NCI-H1694 treated with DMSO at 0.1 percent for 48 hours (cell line): ENCODE results near the gene MALRD1.

Experiments
- DNase-seq: peaks from one replicate; lab custom pipeline; 2025; lab: John Stamatoyannopoulos, UW

MALRD1 gene

GRCh38 chr10:19231034-19231433 lies 182.4 kb downstream of the MALRD1 start:
- DNase-seq: no peak

GRCh38 chr10:19245889-19246752 lies 197.5 kb downstream of the MALRD1 start:
- DNase-seq: no peak

GRCh38 chr10:19247843-19248242 lies 199.2 kb downstream of the MALRD1 start:
- DNase-seq: no peak

GRCh38 chr10:19250546-19250945 lies 201.9 kb downstream of the MALRD1 start:
- no peak for DNase-seq

GRCh38 chr10:19252531-19252930 lies 203.9 kb downstream of the MALRD1 start:
- DNase-seq: no peak

GRCh38 chr10:19256331-19256730 lies 207.7 kb downstream of the MALRD1 start:
- DNase-seq: no peak

GRCh38 chr10:19263262-19263661 lies 214.7 kb downstream of the MALRD1 start:
- no peak for DNase-seq

GRCh38 chr10:19283285-19283684 lies 234.7 kb downstream of the MALRD1 start:
- no peak for DNase-seq

GRCh38 chr10:19283786-19284185 lies 235.2 kb downstream of the MALRD1 start:
- no peak for DNase-seq

GRCh38 chr10:19290770-19291169 lies 242.2 kb downstream of the MALRD1 start:
- no peak for DNase-seq

- DNase-seq: no peak
Measured at GRCh38 chr10:19294233-19294632, 245.6 kb downstream of the MALRD1 start.

- DNase-seq: no peak
Measured at GRCh38 chr10:19299645-19300044, 251.0 kb downstream of the MALRD1 start.

GRCh38 chr10:19302117-19302516 lies 253.5 kb downstream of the MALRD1 start:
- no peak for DNase-seq

- DNase-seq: no peak
Measured at GRCh38 chr10:19310066-19310465, 261.5 kb downstream of the MALRD1 start.

GRCh38 chr10:19316204-19316870 lies 267.7 kb downstream of the MALRD1 start:
- no peak for DNase-seq

GRCh38 chr10:19317952-19318351 lies 269.4 kb downstream of the MALRD1 start:
- no peak for DNase-seq

GRCh38 chr10:19325581-19325980 lies 277.0 kb downstream of the MALRD1 start:
- no peak for DNase-seq

- DNase-seq: no peak
Measured at GRCh38 chr10:19328582-19328981, 280.0 kb downstream of the MALRD1 start.

GRCh38 chr10:19329475-19329874 lies 280.9 kb downstream of the MALRD1 start:
- no peak for DNase-seq

GRCh38 chr10:19332304-19332703 lies 283.7 kb downstream of the MALRD1 start:
- DNase-seq: no peak

- DNase-seq: no peak
Measured at GRCh38 chr10:19333631-19334030, 285.0 kb downstream of the MALRD1 start.

GRCh38 chr10:19347621-19348020 lies 299.0 kb downstream of the MALRD1 start:
- no peak for DNase-seq

GRCh38 chr10:19367176-19367575 lies 318.6 kb downstream of the MALRD1 start:
- no peak for DNase-seq
